IMR-90 (cell line): Measurements from ENCODE around the gene TMSB15B. TPM values are rescaled to one million over a fixed set of nuclear protein-coding genes. Genes with fewer than 3 reads are reported as not detected.

Experiments used
- ATAC-seq: fragments of 200-7000 bp; cut with Tn5 transposase; 2 replicates; pipeline ENCODE4 v1.9.1; 2020; ENCODE audit warnings: low read depth, mild to moderate bottlenecking, moderate library complexity
- BruUV-seq: library from RNA; stranded (reverse); fragments of 400-500 nt; replicated peaks from 2 replicates; lab custom pipeline; 2021; lab: Mats Ljungman, UMichigan
- CTCF ChIA-PET: fragments of 300-600 bp; formaldehyde crosslinking; extraction: SDS; loops from one replicate; lab custom pipeline; 2021; ENCODE audit warnings: antibody characterized with exemption; lab: Yijun Ruan, JAX
- POLR2A ChIA-PET: fragments of 300-600 bp; sonication (Branson Sonifier 250); formaldehyde crosslinking; loops from one replicate; lab custom pipeline; 2022; ENCODE audit warnings: antibody characterized with exemption; ENCODE audit not compliant: unreplicated experiment; lab: Charles Lee
- DNase-seq: peaks from one replicate; pipeline ENCODE4 v3.0.0; 2013
- H2AFZ ChIP-seq: replicated peaks from 2 replicates; pipeline ENCODE3; 2013; ENCODE audit warnings: low read length, mild to moderate bottlenecking; ENCODE audit not compliant: poor library complexity
- H2AK5ac ChIP-seq: 2 replicates; pipeline ENCODE4 v1.6.1; 2013; ENCODE audit warnings: low read depth, low read length, inconsistent platforms
- H2AK9ac ChIP-seq: replicated peaks from 2 replicates; pipeline ENCODE3; 2013; ENCODE audit warnings: mild to moderate bottlenecking, low read depth, low read length, moderate library complexity; ENCODE audit not compliant: poor library complexity
- H2BK120ac ChIP-seq: 2 replicates; pipeline ENCODE4 v1.6.1; 2013; ENCODE audit warnings: low read depth, low read length, inconsistent platforms
- H2BK15ac ChIP-seq: 3 replicates; pipeline ENCODE4 v1.6.1; 2013; ENCODE audit warnings: low read depth, low read length, inconsistent platforms
- H2BK20ac ChIP-seq: 2 replicates; pipeline ENCODE4 v1.6.1; 2013; ENCODE audit warnings: low read depth, mild to moderate bottlenecking, inconsistent platforms, low read length, moderate library complexity
- H2BK5ac ChIP-seq: 2 replicates; pipeline ENCODE4 v1.6.1; 2013; ENCODE audit warnings: mild to moderate bottlenecking, low read depth, low read length, inconsistent platforms; ENCODE audit not compliant: poor library complexity, severe bottlenecking
- H3K14ac ChIP-seq: replicated peaks from 2 replicates; pipeline ENCODE4 v1.6.1; 2013; ENCODE audit warnings: low read depth, low read length, inconsistent platforms
- H3K18ac ChIP-seq: 2 replicates; pipeline ENCODE4 v1.6.1; 2013; ENCODE audit warnings: low read depth, low read length, control low read depth
- H3K23ac ChIP-seq: 2 replicates; pipeline ENCODE4 v1.6.1; 2013; ENCODE audit warnings: low read depth, low read length, inconsistent platforms
- H3K27ac ChIP-seq: 2 replicates; pipeline ENCODE4 v1.5.1; 2013; ENCODE audit warnings: mild to moderate bottlenecking, control low read depth, low read length; ENCODE audit not compliant: insufficient read depth
- H3K27me3 ChIP-seq: 2 replicates; pipeline ENCODE4 v1.6.1; 2013; ENCODE audit warnings: low read length; ENCODE audit not compliant: control insufficient read depth, insufficient read depth
- H3K36me3 ChIP-seq: 2 replicates; pipeline ENCODE4 v1.6.1; 2013; ENCODE audit warnings: low read length, mixed read lengths; ENCODE audit not compliant: control insufficient read depth, insufficient read depth
- H3K4ac ChIP-seq: 2 replicates; pipeline ENCODE4 v1.6.1; 2013; ENCODE audit warnings: low read depth, low read length, inconsistent platforms
- H3K4me1 ChIP-seq: 2 replicates; pipeline ENCODE4 v1.6.1; 2013; ENCODE audit warnings: low read length, mixed read lengths; ENCODE audit not compliant: control insufficient read depth, insufficient read depth
- H3K4me2 ChIP-seq: 2 replicates; pipeline ENCODE4 v1.6.1; 2013; ENCODE audit warnings: low read depth, mild to moderate bottlenecking, control low read depth, low read length, moderate library complexity
- H3K4me3 ChIP-seq: 2 replicates; pipeline ENCODE4 v1.5.1; 2013; ENCODE audit warnings: low read depth, mild to moderate bottlenecking, control low read depth, low read length, moderate library complexity; ENCODE audit not compliant: insufficient read depth
- H3K56ac ChIP-seq: 2 replicates; pipeline ENCODE4 v1.6.1; 2013; ENCODE audit warnings: low read length, inconsistent platforms; ENCODE audit not compliant: insufficient read depth; ENCODE audit errors: extremely low read depth
- H3K79me1 ChIP-seq, 2 experiments: 2 replicates each; pipeline ENCODE4 v1.6.1; 2013; ENCODE audit warnings: low read length in 2 of 2, inconsistent platforms in 1 of 2, low read depth in 1 of 2
- H3K9ac ChIP-seq: 2 replicates; pipeline ENCODE4 v1.6.1; 2013; ENCODE audit warnings: low read depth, low read length, control low read depth
- H3K9me1 ChIP-seq: 2 replicates; pipeline ENCODE4 v1.6.1; 2013; ENCODE audit warnings: low read length, inconsistent platforms; ENCODE audit not compliant: insufficient read depth
- H3K9me3 ChIP-seq: 2 replicates; pipeline ENCODE4 v1.6.1; 2013; ENCODE audit warnings: low read length; ENCODE audit not compliant: control insufficient read depth, insufficient read depth
- H4K20me1 ChIP-seq: 2 replicates; pipeline ENCODE4 v1.6.1; 2013; ENCODE audit warnings: low read length, inconsistent platforms; ENCODE audit not compliant: insufficient read depth
- H4K5ac ChIP-seq: 2 replicates; pipeline ENCODE4 v1.6.1; 2013; ENCODE audit warnings: mild to moderate bottlenecking, low read depth, low read length, control low read depth
- H4K8ac ChIP-seq, 2 experiments: 2 replicates each; pipeline ENCODE4 v1.6.1; 2013; ENCODE audit warnings: low read depth in 2 of 2, low read length in 2 of 2, control low read depth in 1 of 2, inconsistent platforms in 1 of 2
- H4K91ac ChIP-seq: 2 replicates; pipeline ENCODE4 v1.6.1; 2013; ENCODE audit warnings: low read depth, low read length, inconsistent platforms; ENCODE audit not compliant: insufficient read depth
- CEBPB ChIP-seq: IDR thresholded peaks from 2 replicates; pipeline ENCODE4 v1.6.1; 2012; ENCODE audit warnings: low read depth, low read length, improper control_type of control experiment
- ELK1 ChIP-seq: fragments of 150-350 bp; IDR thresholded peaks from 2 replicates; pipeline ENCODE4 v1.6.1; 2016; ENCODE audit warnings: low read depth, mild to moderate bottlenecking, low read length, moderate library complexity, borderline replicate concordance
- FOS ChIP-seq: fragments of 150-350 bp; IDR thresholded peaks from 2 replicates; pipeline ENCODE4 v1.6.1; 2016; ENCODE audit warnings: low read depth, low read length
- MAZ ChIP-seq: IDR thresholded peaks from 2 replicates; pipeline ENCODE4 v1.6.1; 2012; ENCODE audit warnings: low read depth, mild to moderate bottlenecking, low read length, improper control_type of control experiment, moderate library complexity, borderline replicate concordance
- NFE2L2 ChIP-seq: fragments of 150-350 bp; IDR thresholded peaks from 2 replicates; pipeline ENCODE4 v1.6.1; 2016; ENCODE audit warnings: low read depth, mild to moderate bottlenecking, low read length
- RAD21 ChIP-seq: IDR thresholded peaks from 2 replicates; pipeline ENCODE4 v1.6.1; 2012; ENCODE audit warnings: low read length, improper control_type of control experiment
- RCOR1 ChIP-seq: IDR thresholded peaks from 2 replicates; pipeline ENCODE4 v1.6.1; 2012; ENCODE audit warnings: mild to moderate bottlenecking, low read length, improper control_type of control experiment; ENCODE audit not compliant: insufficient replicate concordance
- SMC3 ChIP-seq: fragments of 150-350 bp; IDR thresholded peaks from 2 replicates; pipeline ENCODE4 v1.6.1; 2016; ENCODE audit warnings: low read depth, mild to moderate bottlenecking, antibody characterized with exemption, low read length, moderate library complexity
- WGBS, 2 experiments: methylation state at CpG; one replicate each; pipeline versions ENCODE4 v1.1.5 to v1.1.7; 2013; ENCODE audit warnings: missing lambda C conversion rate in 2 of 2; ENCODE audit not compliant: insufficient read length in 1 of 2; ENCODE audit errors: extremely low coverage in 2 of 2; 5-methylcytosine and 5-hydroxymethylcytosine counted together
- dilution Hi-C: fragments of 300-500 bp; cut with HindIII; formaldehyde crosslinking; loops from one replicate; pipeline ENCODE4 v1.14.3; 2018; ENCODE audit warnings: low sequenced_read_pairs; ENCODE audit not compliant: unreplicated experiment
- in situ Hi-C: fragments of 300-500 bp; cut with MboI; formaldehyde crosslinking; loops from 3 replicates; pipeline ENCODE4 v1.14.3; 2019; ENCODE audit warnings: low sequenced_read_pairs, inconsistent platforms, mixed read lengths
- intact Hi-C: fragments of 100-400 bp; cut with micrococcal nuclease; formaldehyde crosslinking; loops from 2 replicates; pipeline ENCODE4 v1.10.0; 2022
- polyA plus RNA-seq, 3 experiments: library from polyadenylated mRNA; depleted of rRNA; stranded (reverse); fragments of >200 nt; gene quantifications; 2 replicates each; pipeline ENCODE4 v1.2.3, GENCODE V29; 2012; ENCODE audit warnings: low replicate concordance in 1 of 3
- total RNA-seq: library from RNA; depleted of rRNA; stranded (reverse); fragments of >200 nt; gene quantifications from 2 replicates; pipeline ENCODE4 v1.2.3, GENCODE V29; 2012
- TF ChIP-seq, protein P1 (sequence below): conservative IDR thresholded peaks from 2 replicates; pipeline ENCODE4 v1.5.1; 2012; ENCODE audit warnings: mild to moderate bottlenecking, low read depth, low read length, improper control_type of control experiment

TMSB15B gene
- total and polyA plus RNA-seq, 2 of the 4 experiments (the other 2 are of a cell fraction): 7.9 to 9.0 TPM

- no peak overlapping the region for H2AFZ ChIP-seq
- no peak overlapping the region for H3K9ac ChIP-seq
- H3K4ac ChIP-seq: no peak overlapping the region
- H2BK120ac ChIP-seq: no peak overlapping the region
- no peak overlapping the region for H3K14ac ChIP-seq
- H3K4me2 ChIP-seq: no peak overlapping the region
- H2BK15ac ChIP-seq: no peak overlapping the region
- H4K5ac ChIP-seq: no peak overlapping the region
- H3K56ac ChIP-seq: no peak overlapping the region
- no peaks in the 10 kb centered on the region for H4K20me1 ChIP-seq
- in situ Hi-C loops (no loop called here), dilution Hi-C loops (no loop called here), intact Hi-C loops (loop anchor here (1.0 kb wide), 1 partner anchor 96 kb away; no protein-coding TSS in a partner anchor)
- H2BK20ac ChIP-seq: no peak overlapping the region
- TF ChIP-seq NFE2L2 (peak; percentile 84), MAZ (no peak), RAD21 (0 out of 2 replicates have a peak, but pooled peaks have one; percentile 16), ELK1 (no peak), RCOR1 (no peak), SMC3 (peak; percentile 19; the same call in 1 of the 2 replicates), FOS (no peak), CEBPB (no peak)
- TF ChIP-seq, protein P1, sequence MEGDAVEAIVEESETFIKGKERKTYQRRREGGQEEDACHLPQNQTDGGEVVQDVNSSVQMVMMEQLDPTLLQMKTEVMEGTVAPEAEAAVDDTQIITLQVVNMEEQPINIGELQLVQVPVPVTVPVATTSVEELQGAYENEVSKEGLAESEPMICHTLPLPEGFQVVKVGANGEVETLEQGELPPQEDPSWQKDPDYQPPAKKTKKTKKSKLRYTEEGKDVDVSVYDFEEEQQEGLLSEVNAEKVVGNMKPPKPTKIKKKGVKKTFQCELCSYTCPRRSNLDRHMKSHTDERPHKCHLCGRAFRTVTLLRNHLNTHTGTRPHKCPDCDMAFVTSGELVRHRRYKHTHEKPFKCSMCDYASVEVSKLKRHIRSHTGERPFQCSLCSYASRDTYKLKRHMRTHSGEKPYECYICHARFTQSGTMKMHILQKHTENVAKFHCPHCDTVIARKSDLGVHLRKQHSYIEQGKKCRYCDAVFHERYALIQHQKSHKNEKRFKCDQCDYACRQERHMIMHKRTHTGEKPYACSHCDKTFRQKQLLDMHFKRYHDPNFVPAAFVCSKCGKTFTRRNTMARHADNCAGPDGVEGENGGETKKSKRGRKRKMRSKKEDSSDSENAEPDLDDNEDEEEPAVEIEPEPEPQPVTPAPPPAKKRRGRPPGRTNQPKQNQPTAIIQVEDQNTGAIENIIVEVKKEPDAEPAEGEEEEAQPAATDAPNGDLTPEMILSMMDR: peak; percentile 38
- ChIA-PET POLR2A (no interaction called here), CTCF (interaction anchor here (0.7 kb wide), 1 partner anchor 96 kb away, joined by 3 read pairs; no protein-coding TSS in a partner anchor)
- H3K23ac ChIP-seq: no peak overlapping the region
- H3K4me3 ChIP-seq: no peak overlapping the region
- no peak overlapping the region for H3K27ac ChIP-seq
- no peaks in the 10 kb centered on the region for H3K27me3 ChIP-seq
- DNase-seq (peak; percentile 32), ATAC-seq (no peak)
- no peaks in the 10 kb centered on the region for H3K9me3 ChIP-seq
- H3K18ac ChIP-seq: no peak overlapping the region
- no peak overlapping the region for H2AK9ac ChIP-seq
- BruUV-seq: no TSS peak
- no peaks in the 10 kb centered on the region for H3K4me1 ChIP-seq
- H3K9me1 ChIP-seq: no peaks in the 10 kb centered on the region
- H2BK5ac ChIP-seq: no peak overlapping the region
- H3K36me3 ChIP-seq: no peaks in the 10 kb centered on the region
- no CpG with 5 or more reads among the region's 3 CpGs for WGBS, 2 experiments
- no peaks in the 10 kb centered on the region for H3K79me1 ChIP-seq
- no peak overlapping the region for H2AK5ac ChIP-seq
- H4K91ac ChIP-seq: no peak overlapping the region
- no peak overlapping the region for H4K8ac ChIP-seq
Observed at GRCh38 chrX:103941201-103941975, 21.0 kb upstream of the TMSB15B start.
